GM19035 (cell line): ENCODE data around the gene PDX1.
A peak's percentile ranks its signal among the peaks of the same experiment; 100 is the strongest.
"Not testable (repeated sequence)": the region's sequence is repeated elsewhere in the genome, so short reads cannot be mapped to it uniquely, and the experiment has no call there.

Experiments used
- ATAC-seq: cut with Tn5 transposase; IDR thresholded peaks from one replicate; pipeline ENCODE4 v1.9.1; 2021; ENCODE audit not compliant: unreplicated experiment

The PDX1 gene

GRCh38 chr13:27954406-27954851 lies 34.6 kb downstream of the PDX1 start:
- peak; percentile 7 for ATAC-seq

GRCh38 chr13:27955014-27955591 lies 35.3 kb downstream of the PDX1 start:
- ATAC-seq, result no peak

GRCh38 chr13:27956576-27957300 lies 36.9 kb downstream of the PDX1 start:
- no peak for ATAC-seq

DNA sequence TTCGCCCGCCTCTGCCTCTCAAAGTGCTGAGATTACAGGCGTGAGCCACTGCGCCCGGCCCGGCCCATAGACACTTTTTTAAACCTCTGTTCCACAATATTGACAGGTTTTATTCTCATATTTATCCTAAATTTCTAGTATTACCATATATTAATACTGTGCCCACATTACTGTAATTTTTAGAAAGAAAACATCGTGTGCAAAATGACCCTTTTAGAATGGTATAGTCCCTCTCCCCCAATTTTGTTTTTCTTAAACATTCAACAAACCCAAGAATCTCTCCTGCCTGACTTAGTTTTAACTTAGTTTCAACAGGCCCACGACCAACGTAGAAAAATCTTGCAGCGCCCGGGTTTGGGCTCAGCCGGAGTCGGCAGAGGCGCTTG lies 40.2 kb downstream of the PDX1 start:
- no peak for ATAC-seq

DNA sequence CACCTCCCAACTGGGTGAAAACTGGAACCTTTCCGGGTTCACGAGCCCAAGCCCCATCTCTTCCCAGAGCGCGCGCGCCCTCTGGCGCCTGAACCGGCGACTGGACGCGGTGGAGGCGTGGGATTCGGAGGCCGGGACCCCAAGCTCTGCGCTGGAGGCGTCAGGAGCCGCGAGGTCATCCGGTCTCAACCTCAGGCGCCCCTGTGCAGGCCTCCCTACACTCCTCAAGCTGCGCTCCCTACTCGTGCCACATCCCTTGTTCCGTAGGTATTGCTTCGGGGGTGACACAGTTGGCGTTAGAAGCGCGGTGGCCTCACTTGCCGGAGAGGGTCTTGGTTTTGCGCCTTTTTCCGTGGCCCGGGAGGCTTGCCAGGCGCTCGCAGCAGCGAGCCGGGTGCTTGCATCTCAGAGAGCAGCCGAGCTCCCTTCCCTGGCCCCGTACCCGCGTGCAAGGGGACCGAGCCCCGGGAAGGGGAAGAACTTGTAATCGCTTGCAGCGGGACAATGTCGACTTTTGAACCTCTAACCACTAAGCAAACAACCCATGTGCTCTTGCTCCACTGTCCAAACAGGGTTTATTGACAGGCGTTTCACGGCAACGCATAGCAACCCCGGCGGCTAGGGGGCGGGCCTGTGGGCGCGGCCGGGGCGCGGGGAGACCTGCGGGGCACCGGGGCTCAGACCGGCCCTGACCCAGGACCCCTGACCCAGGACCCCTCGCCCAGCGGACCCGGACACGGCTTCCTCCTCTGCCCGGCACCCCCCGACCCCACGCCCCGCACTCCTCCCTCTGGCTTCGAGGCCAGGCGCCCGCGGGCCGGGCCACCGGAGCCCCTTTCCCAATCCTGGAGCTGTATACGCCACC lies 40.8 kb downstream of the PDX1 start:
- ATAC-seq, result no peak

DNA sequence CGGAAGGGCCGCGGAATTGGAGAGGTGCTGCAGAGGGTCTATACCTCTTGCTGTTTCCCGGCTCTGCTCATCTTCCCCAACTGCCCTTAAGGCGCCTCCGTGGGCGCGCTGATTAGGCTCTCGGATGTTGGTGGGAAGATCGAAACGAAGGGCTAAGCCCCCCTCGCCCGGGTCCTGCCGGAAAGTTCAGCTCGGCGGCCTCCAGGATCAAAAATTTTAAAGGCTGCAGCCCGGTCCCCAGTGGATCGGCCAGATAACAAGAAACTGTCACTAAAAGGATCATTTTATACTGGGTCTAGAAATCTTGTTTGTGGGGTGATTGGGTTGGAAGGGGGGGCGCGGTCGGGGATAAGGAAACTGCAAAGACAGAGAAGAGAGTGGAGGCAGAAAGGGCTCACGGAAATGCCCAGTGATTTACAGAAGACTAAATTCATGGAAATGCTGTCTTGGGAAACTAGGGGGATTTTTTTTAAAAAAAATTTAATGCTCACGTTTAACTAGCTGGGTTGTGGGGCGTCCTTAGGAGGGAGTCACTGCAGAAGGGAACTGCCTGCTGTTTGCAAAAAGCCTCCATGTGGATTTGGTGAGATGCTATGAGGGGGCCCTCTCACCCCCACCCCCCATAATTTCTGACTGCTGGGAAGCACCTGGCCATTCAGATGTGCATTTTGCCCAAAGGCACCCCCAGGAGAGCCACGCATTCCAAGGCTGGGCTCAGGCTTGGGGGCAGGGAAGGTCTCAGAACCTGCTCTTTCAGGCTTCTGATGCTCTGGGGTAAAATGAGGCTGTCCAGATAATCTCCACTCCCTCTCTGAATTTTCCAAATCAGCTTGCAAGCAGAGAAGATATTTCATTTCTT lies 41.7 kb downstream of the PDX1 start:
- no peak for ATAC-seq

- ATAC-seq, result no peak
Observed at GRCh38 chr13:27962128-27962841, 42.5 kb downstream of the PDX1 start.

- no peak for ATAC-seq
Observed at GRCh38 chr13:27962982-27963381, 43.2 kb downstream of the PDX1 start.

- ATAC-seq, result no peak
Observed at GRCh38 chr13:27963491-27963890, 43.7 kb downstream of the PDX1 start.

DNA sequence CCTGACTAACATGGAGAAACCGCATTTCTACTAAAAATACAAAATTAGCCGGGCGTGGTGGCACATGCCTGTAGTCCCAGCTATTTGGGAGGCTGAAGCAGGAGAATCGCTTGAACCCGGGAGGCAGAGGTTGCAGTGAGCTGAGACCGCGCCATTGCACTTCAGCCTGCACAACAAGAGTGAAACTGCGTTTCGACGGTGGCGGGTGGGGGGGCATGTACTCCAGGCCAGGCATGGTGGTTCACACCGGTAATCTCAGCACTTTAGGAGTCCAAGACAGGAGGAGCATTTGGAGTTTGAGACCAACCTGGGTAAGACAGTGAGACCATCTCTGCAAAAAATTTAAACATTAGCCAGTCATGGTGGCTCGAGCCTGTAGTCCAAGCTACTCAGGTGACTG lies 44.4 kb downstream of the PDX1 start:
- ATAC-seq, result not testable (repeated sequence)

- no peak for ATAC-seq
Observed at GRCh38 chr13:27964741-27965323, 45.0 kb downstream of the PDX1 start.

- no peak for ATAC-seq
Observed at GRCh38 chr13:27965343-27965739, 45.5 kb downstream of the PDX1 start.

- ATAC-seq, result no peak
Observed at GRCh38 chr13:27965740-27966640, 46.2 kb downstream of the PDX1 start.

- ATAC-seq, result no peak
Observed at GRCh38 chr13:27966641-27967202, 46.9 kb downstream of the PDX1 start.

- no peak for ATAC-seq
Observed at GRCh38 chr13:27967203-27967735, 47.5 kb downstream of the PDX1 start.

DNA sequence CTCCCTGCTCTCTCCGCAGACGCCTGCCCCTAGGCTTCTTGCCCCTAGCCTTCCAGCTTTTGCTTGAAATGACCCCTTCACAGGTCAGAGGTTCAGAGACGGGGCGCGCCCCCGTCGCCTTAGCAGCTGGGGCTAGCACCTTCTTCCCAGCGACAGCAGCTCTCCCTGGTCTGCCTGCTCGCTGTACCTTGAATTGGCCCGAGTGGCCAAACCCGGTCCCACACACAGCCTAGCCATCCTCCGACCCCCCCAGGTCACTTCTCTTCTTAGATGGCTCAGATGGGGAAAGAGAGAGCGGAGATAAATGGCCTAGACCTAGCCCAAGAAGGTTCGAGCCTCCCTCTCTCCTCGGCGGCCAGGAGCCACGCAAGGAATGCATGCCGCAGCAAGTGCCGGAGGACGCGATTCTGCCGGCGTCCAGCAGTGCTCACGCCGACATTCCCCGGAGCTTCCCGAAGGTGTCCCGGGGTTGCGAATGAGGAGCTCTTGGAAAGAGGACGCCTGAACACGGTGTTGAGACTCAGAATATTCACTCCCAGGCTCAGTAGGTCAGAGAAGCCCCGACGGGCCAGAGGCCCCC lies 48.0 kb downstream of the PDX1 start:
- ATAC-seq, result no peak

DNA sequence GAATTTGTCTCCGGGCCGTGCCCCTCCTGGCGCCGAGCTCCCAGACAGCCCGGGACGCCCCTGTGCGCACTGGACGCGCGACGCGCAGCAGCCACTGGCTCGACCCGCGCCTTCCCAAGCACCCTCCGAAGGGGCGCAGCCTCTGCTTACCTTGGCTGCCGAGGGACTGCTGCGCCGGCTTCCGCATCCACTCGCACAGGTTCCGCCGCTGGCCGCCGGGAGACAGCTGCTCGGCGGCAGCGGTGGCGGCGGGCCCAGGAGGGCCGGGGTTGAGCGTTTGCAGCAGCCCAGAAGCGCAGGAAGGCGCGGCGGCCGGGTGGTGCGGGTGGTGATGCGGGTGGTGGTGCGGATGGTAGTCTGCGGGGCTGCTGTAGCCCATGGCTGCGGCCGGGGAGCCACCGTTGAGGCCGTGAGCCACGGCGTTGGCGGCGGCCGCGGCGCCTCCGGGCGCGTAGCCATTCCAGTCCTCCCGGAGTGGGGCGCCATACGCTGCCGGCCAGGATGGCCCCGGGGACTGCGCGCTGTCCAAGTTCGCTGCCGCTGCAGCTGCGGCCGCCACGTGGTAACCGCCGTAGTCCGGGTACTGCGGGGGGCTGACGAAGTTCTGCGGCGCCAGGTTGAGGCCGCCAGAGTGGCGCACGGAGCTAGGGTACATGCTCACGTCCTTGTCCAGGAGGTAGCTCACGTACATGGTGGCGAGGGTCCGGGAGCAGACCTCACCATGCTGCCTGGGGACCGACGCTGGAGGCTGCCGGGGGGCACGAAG lies 48.7 kb downstream of the PDX1 start:
- ATAC-seq, result no peak
